K562 (cell line): ENCODE measurements around the gene EPS8L1. TPM values are rescaled to one million over a fixed set of nuclear protein-coding genes. Genes with fewer than 3 reads are reported as not detected.
A peak's percentile ranks its signal among the peaks of the same experiment; 100 is the strongest.

Source experiments
- ATAC-seq: fragments of 200-7000 bp; cut with Tn5 transposase; 3 replicates; pipeline ENCODE4 v1.9.1; 2020; ENCODE audit warnings: moderate library complexity
- BruUV-seq: library from RNA; stranded (reverse); fragments of 400-500 nt; replicated peaks from 2 replicates; lab custom pipeline; 2021; lab: Mats Ljungman, UMichigan
- CTCF ChIA-PET: fragments of 300-600 bp; formaldehyde crosslinking; extraction: SDS; loops from one replicate; lab custom pipeline; 2021; ENCODE audit warnings: low intra/inter-chr PET ratio; lab: Yijun Ruan, JAX
- POLR2A ChIA-PET: fragments of 300-600, 350-650 bp; sonication (Branson Sonifier 250); formaldehyde crosslinking; extraction: SDS; loops from one replicate; lab custom pipeline; 2021; ENCODE audit warnings: antibody characterized with exemption, inconsistent platforms; lab: Yijun Ruan, JAX
- DNase-seq, 4 experiments: peaks; one replicate each; pipeline versions ENCODE4 v3.0.0 to v3.0.0-alpha.2; 2011 to 2018; ENCODE audit warnings: low spot score in 3 of 4, mixed read lengths in 3 of 4; ENCODE audit errors: extremely low read depth in 1 of 4
- FAIRE-seq: peaks from 2 replicates; lab custom pipeline; 2011; peaks lifted over from hg19 to GRCh38; lab: Jason Lieb, UNC
- H2AFZ ChIP-seq: 2 replicates; pipeline ENCODE4 v1.6.0; 2011; ENCODE audit warnings: low read depth, low read length, control low read depth, inconsistent platforms
- H3K27ac ChIP-seq: fragments of 200-600 bp; 3 replicates; pipeline ENCODE4 v1.8.0; 2011; ENCODE audit warnings: low read depth, mild to moderate bottlenecking, control low read depth, inconsistent platforms, low read length, moderate library complexity, mixed read lengths; ENCODE audit errors: extremely low read depth
- H3K27me3 ChIP-seq, 2 experiments: fragments of 300-600 bp in 1 of 2; 2 replicates in 1 of 2; 3 replicates in 1 of 2; pipeline versions ENCODE4 v1.6.0 to v1.8.0; 2011; ENCODE audit warnings: inconsistent platforms in 2 of 2, low read length in 2 of 2, mild to moderate bottlenecking in 1 of 2, mixed read lengths in 1 of 2, moderate library complexity in 1 of 2; ENCODE audit not compliant: control insufficient read depth in 2 of 2, insufficient read depth in 2 of 2
- H3K36me3 ChIP-seq: fragments of 300-600 bp; 3 replicates; pipeline ENCODE4 v1.8.0; 2011; ENCODE audit warnings: mild to moderate bottlenecking, low read length, inconsistent platforms; ENCODE audit not compliant: control insufficient read depth, insufficient read depth
- H3K4me1 ChIP-seq, 2 experiments: fragments of 200-600 bp in 1 of 2; replicated peaks in 1 of 2; 2 replicates in 1 of 2; 3 replicates in 1 of 2; pipeline versions ENCODE4 v1.5.1 to v1.8.0; 2011; ENCODE audit warnings: inconsistent platforms in 2 of 2, low read length in 2 of 2, mild to moderate bottlenecking in 1 of 2, mixed read lengths in 1 of 2, moderate library complexity in 1 of 2; ENCODE audit not compliant: control insufficient read depth in 2 of 2, insufficient read depth in 2 of 2
- H3K4me2 ChIP-seq: 2 replicates; pipeline ENCODE4 v1.6.1; 2011; ENCODE audit warnings: low read length, control low read depth, inconsistent platforms, mixed read lengths; ENCODE audit not compliant: insufficient read depth
- H3K4me3 ChIP-seq: fragments of 200-600 bp; sonication (generic), shearing (Covaris generic); 2 replicates; pipeline ENCODE4 v1.5.1; 2016; ENCODE audit warnings: control low read depth, inconsistent platforms
- H3K79me2 ChIP-seq: fragments of 200-600 bp; 3 replicates; pipeline ENCODE4 v1.8.0; 2011; ENCODE audit warnings: low read length, inconsistent platforms; ENCODE audit not compliant: control insufficient read depth, insufficient read depth
- H3K9ac ChIP-seq, 2 experiments: 2 replicates each; pipeline versions ENCODE4 v1.6.0 to v1.6.1; 2011; ENCODE audit warnings: low read depth in 2 of 2, low read length in 2 of 2, control low read depth in 1 of 2, inconsistent platforms in 1 of 2, mild to moderate bottlenecking in 1 of 2, mixed read lengths in 1 of 2; ENCODE audit not compliant: insufficient read depth in 1 of 2
- H3K9me1 ChIP-seq: one replicate; pipeline ENCODE4 v1.6.0; 2011; ENCODE audit warnings: inconsistent platforms, mild to moderate bottlenecking, low read length, moderate library complexity; ENCODE audit not compliant: control insufficient read depth, insufficient read depth
- H3K9me3 ChIP-seq: replicated peaks from 2 replicates; pipeline ENCODE4 v1.5.1; 2011; ENCODE audit warnings: low read depth, low read length, inconsistent platforms; ENCODE audit not compliant: control insufficient read depth, insufficient read depth
- H4K20me1 ChIP-seq: replicated peaks from 2 replicates; pipeline ENCODE4 v1.6.1; 2011; ENCODE audit warnings: low read length, inconsistent platforms, mixed read lengths; ENCODE audit not compliant: control insufficient read depth, insufficient read depth
- DNMT1 ChIP-seq: fragments of 450-650 bp; IDR thresholded peaks from 2 replicates; pipeline ENCODE4 v1.6.1; 2016; ENCODE audit warnings: antibody characterized with exemption, mild to moderate bottlenecking
- HDAC2 ChIP-seq: fragments of 450-650 bp; IDR thresholded peaks from 2 replicates; pipeline ENCODE4 v1.6.1; 2016; ENCODE audit warnings: mild to moderate bottlenecking
- MEF2A ChIP-seq: IDR thresholded peaks from 2 replicates; pipeline ENCODE4 v1.6.1; 2011; ENCODE audit warnings: low read depth, mild to moderate bottlenecking, low read length, moderate library complexity; ENCODE audit not compliant: control insufficient read depth
- MIER1 ChIP-seq: fragments of 450-650 bp; IDR thresholded peaks from 2 replicates; pipeline ENCODE4 v1.6.1; 2016; ENCODE audit warnings: antibody characterized with exemption, mild to moderate bottlenecking, low read depth
- NR2F6 ChIP-seq: fragments of 450-650 bp; formaldehyde crosslinking; IDR thresholded peaks from 2 replicates; pipeline ENCODE4 v1.4.0; 2020; ENCODE audit warnings: mild to moderate bottlenecking
- RAD51 ChIP-seq: fragments of 450-650 bp; IDR thresholded peaks from 2 replicates; pipeline ENCODE4 v1.7.1; 2016; ENCODE audit warnings: low read depth, mild to moderate bottlenecking, borderline replicate concordance
- RBM25 ChIP-seq: fragments of 200-400 bp; formaldehyde crosslinking; IDR thresholded peaks from 2 replicates; pipeline ENCODE4 v1.6.1; 2018; ENCODE audit warnings: low read length, low read depth, moderate library complexity; ENCODE audit not compliant: severe bottlenecking
- SIN3A ChIP-seq, 2 experiments: fragments of 150-350 bp in 1 of 2; IDR thresholded peaks; 2 replicates each; pipeline ENCODE4 v1.6.1; 2011 to 2016; ENCODE audit warnings: borderline replicate concordance in 2 of 2, low read depth in 2 of 2, low read length in 2 of 2, mild to moderate bottlenecking in 2 of 2, moderate library complexity in 2 of 2; ENCODE audit not compliant: control insufficient read depth in 1 of 2
- SMARCB1 ChIP-seq: IDR thresholded peaks from 2 replicates; pipeline ENCODE4 v1.6.1; 2011; ENCODE audit warnings: improper control_type of control experiment, low read depth; ENCODE audit not compliant: insufficient read length
- ZFP30 ChIP-seq: fragments of 250-450 bp; sonication (Bioruptor Pico); IDR thresholded peaks from 2 replicates; pipeline ENCODE4 v1.8.0; 2022; ENCODE audit warnings: moderate library complexity, mild to moderate bottlenecking, inconsistent platforms, borderline replicate concordance
- ZNF217 ChIP-seq: sonication (generic); formaldehyde crosslinking; IDR thresholded peaks from 2 replicates; pipeline ENCODE4 v1.8.0; 2022; ENCODE audit warnings: mild to moderate bottlenecking, missing genetic modification reagents
- ZNF41 ChIP-seq: fragments of 250-450 bp; sonication (Bioruptor Pico); conservative IDR thresholded peaks from 2 replicates; pipeline ENCODE4 v1.4.0; 2020; ENCODE audit warnings: mild to moderate bottlenecking
- ZNF551 ChIP-seq: fragments of 250-450 bp; sonication (Bioruptor Pico); IDR thresholded peaks from 2 replicates; pipeline ENCODE4 v1.5.0; 2021; ENCODE audit warnings: mild to moderate bottlenecking, moderate library complexity
- ZZZ3 ChIP-seq: fragments of 450-650 bp; IDR thresholded peaks from 2 replicates; pipeline ENCODE4 v1.6.1; 2016; ENCODE audit warnings: antibody characterized with exemption, mild to moderate bottlenecking, moderate library complexity
- WGBS: fragments of 100-300 bp; shearing (Covaris generic); methylation state at CpG from one replicate; pipeline ENCODE4 v1.1.6; 2016; ENCODE audit warnings: low coverage, mixed read lengths; ENCODE audit not compliant: insufficient coverage; ENCODE audit errors: missing lambda C conversion rate; 5-methylcytosine and 5-hydroxymethylcytosine counted together
- in situ Hi-C: fragments of 300-500 bp; cut with MboI; formaldehyde crosslinking; loops from 4 replicates; pipeline ENCODE4 v1.15.0; 2018; ENCODE audit warnings: inconsistent platforms, mixed read lengths
- intact Hi-C: fragments of 100-400 bp; cut with micrococcal nuclease; formaldehyde crosslinking; loops from 2 replicates; pipeline ENCODE4 v1.14.2; 2022
- polyA plus RNA-seq, 8 experiments: library from polyadenylated mRNA; depleted of rRNA in 4 of 8; stranded (reverse) in 5 of 8; unstranded in 3 of 8; fragments of >200 nt; fragmentation: Nextera tagmentation in 2 of 8; fragmentation: Illumina TruSeq in 1 of 8; extraction: Ambion mirVana in 2 of 8; extraction: Trizol in 1 of 8; gene quantifications; 2 replicates each; pipeline versions ENCODE4 v1.2.1 to v1.2.3, GENCODE V29; 2011 to 2014; ENCODE audit warnings: inconsistent platforms in 1 of 8, missing spikeins in 1 of 8
- total RNA-seq, 7 experiments: library from RNA; depleted of rRNA in 6 of 7; stranded (reverse); fragments of >200 nt in 6 of 7; fragmentation: Illumina TruSeq in 2 of 7; extraction: Trizol in 2 of 7; gene quantifications; 2 replicates each; pipeline versions ENCODE4 v1.2.1 to v1.2.3, GENCODE V29; 2011 to 2021; ENCODE audit warnings: low replicate concordance in 1 of 7
- TF ChIP-seq, protein P1 (sequence below): fragments of 150-350 bp; IDR thresholded peaks from 2 replicates; pipeline ENCODE4 v1.6.1; 2014; ENCODE audit warnings: low read depth, mild to moderate bottlenecking, low read length, borderline replicate concordance
- TF ChIP-seq, protein P2 (sequence below): fragments of 450-650 bp; IDR thresholded peaks from 2 replicates; pipeline ENCODE4 v1.6.1; 2016

EPS8L1 gene
- total and polyA plus RNA-seq, 9 of the 15 experiments (the other 6 are each of a cell fraction or from before 2014, with no cell fraction given) = 0.35 to 22.1 (median 11.9) TPM

DNA sequence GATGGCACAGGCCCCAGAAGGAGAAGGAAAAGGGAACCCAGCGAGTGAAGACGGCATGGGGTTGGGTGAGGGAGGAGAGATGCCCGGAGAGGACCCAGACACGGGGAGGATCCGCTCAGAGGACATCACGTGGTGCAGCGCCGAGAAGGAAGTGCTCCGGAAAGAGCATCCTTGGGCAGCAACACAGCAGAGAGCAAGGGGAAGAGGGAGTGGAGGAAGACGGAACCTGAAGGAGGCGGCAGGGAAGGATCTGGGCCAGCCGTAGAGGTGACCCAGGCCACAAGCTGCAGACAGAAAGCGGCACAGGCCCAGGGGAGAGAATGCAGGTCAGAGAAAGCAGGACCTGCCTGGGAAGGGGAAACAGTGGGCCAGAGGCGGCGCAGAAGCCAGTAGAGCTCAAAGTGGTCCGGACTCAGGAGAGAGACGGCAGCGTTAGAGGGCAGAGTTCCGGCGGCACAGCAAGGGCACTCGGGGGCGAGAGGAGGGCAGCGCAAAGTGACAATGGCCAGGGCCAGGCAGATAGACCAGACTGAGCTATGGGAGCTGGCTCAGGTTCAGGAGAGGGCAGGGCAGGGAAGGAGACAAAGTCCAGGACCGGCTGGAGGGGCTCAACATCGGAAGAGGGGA, 40.7 kb downstream of the EPS8L1 start:
- DNase-seq (peak; percentile 49 to 69 (median 53)), FAIRE-seq (peak; percentile 77), ATAC-seq (peak; percentile 53)
- Histone ChIP-seq H3K27ac (peak overlapping the region; percentile 83), H3K27me3 (no peaks in the 10 kb centered on the region), H2AFZ (no peak overlapping the region), H4K20me1 (peaks cover 33% of the 10 kb centered on the region), H3K36me3 (peaks cover 29% of the 10 kb centered on the region; the same call in 2 of the 3 replicates), H3K9ac (peak overlapping the region; percentile 87 to 98), H3K4me1 (peaks cover 38 to 67% of the 10 kb centered on the region in 2 experiments), H3K4me3 (peak overlapping the region; percentile 89), H3K79me2 (peaks cover 60% of the 10 kb centered on the region), H3K4me2 (peak overlapping the region; percentile 98), H3K9me3 (no peaks in the 10 kb centered on the region), H3K9me1 (peaks cover 4% of the 10 kb centered on the region)
- ChIA-PET CTCF (interaction anchor here (0.7 kb wide), 1 partner anchor 399 kb away, joined by 3 read pairs; no protein-coding TSS in a partner anchor), POLR2A (interaction anchor here (0.5 to 1.3 kb wide), 6 partner anchors 9 to 369 kb away, joined by 3 to 7 read pairs (median 4); partner anchors contain the start of gene DNAAF3)
- in situ Hi-C loops = no loop called here
- intact Hi-C loops = no loop called here
- 2% methylated on average over 20 of the region's 25 CpGs for WGBS
- no TSS peak for BruUV-seq
- TF ChIP-seq NR2F6 (CRISPR knock-in tag) = peak; percentile 44; the same call in 1 of the 2 replicates
- TF ChIP-seq ZFP30 = no peak
- peak; percentile 91 for TF ChIP-seq RAD51
- no peak for TF ChIP-seq DNMT1
- no peak for TF ChIP-seq ZNF551 (CRISPR knock-in tag)
- TF ChIP-seq SIN3A (IDR thresholded peaks at IDR 0.05; ENCODE audit: borderline replicate concordance in 2 of 2, control insufficient read depth in 1 of 2, low read depth in 2 of 2, low read length in 2 of 2) = peak in 1 of 2 experiments; percentile 40; a peak in 1 of 4 replicates
- TF ChIP-seq ZNF41 = no peak
- no peak for TF ChIP-seq ZNF217 (CRISPR knock-in tag)
- no peak; the same call in 1 of the 2 replicates for TF ChIP-seq MIER1
- no peak for TF ChIP-seq MEF2A
- no peak for TF ChIP-seq RBM25
- TF ChIP-seq, protein P1, sequence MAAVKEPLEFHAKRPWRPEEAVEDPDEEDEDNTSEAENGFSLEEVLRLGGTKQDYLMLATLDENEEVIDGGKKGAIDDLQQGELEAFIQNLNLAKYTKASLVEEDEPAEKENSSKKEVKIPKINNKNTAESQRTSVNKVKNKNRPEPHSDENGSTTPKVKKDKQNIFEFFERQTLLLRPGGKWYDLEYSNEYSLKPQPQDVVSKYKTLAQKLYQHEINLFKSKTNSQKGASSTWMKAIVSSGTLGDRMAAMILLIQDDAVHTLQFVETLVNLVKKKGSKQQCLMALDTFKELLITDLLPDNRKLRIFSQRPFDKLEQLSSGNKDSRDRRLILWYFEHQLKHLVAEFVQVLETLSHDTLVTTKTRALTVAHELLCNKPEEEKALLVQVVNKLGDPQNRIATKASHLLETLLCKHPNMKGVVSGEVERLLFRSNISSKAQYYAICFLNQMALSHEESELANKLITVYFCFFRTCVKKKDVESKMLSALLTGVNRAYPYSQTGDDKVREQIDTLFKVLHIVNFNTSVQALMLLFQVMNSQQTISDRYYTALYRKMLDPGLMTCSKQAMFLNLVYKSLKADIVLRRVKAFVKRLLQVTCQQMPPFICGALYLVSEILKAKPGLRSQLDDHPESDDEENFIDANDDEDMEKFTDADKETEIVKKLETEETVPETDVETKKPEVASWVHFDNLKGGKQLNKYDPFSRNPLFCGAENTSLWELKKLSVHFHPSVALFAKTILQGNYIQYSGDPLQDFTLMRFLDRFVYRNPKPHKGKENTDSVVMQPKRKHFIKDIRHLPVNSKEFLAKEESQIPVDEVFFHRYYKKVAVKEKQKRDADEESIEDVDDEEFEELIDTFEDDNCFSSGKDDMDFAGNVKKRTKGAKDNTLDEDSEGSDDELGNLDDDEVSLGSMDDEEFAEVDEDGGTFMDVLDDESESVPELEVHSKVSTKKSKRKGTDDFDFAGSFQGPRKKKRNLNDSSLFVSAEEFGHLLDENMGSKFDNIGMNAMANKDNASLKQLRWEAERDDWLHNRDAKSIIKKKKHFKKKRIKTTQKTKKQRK = no peak
- no peak for TF ChIP-seq SMARCB1
- TF ChIP-seq HDAC2 = peak; percentile 64
- TF ChIP-seq, protein P2, sequence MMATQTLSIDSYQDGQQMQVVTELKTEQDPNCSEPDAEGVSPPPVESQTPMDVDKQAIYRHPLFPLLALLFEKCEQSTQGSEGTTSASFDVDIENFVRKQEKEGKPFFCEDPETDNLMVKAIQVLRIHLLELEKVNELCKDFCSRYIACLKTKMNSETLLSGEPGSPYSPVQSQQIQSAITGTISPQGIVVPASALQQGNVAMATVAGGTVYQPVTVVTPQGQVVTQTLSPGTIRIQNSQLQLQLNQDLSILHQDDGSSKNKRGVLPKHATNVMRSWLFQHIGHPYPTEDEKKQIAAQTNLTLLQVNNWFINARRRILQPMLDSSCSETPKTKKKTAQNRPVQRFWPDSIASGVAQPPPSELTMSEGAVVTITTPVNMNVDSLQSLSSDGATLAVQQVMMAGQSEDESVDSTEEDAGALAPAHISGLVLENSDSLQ = no peak
- no peak for TF ChIP-seq ZZZ3
